Measurements from ENCODE around the gene NSMF.

Gene NSMF

GRCh38 chr9:137432687-137433348, 26.3 kb downstream of the NSMF start:
- DNase-seq (ENCODE audit: low spot score) = no peak

- no peak for DNase-seq (ENCODE audit: low spot score)
Measured at GRCh38 chr9:137431416-137431931, 27.7 kb downstream of the NSMF start.

- DNase-seq (ENCODE audit: low spot score) = no peak
Measured at GRCh38 chr9:137430723-137431415, 28.3 kb downstream of the NSMF start.

GRCh38 chr9:137429974-137430722, 29.0 kb downstream of the NSMF start:
- DNase-seq (ENCODE audit: low spot score) = no peak

- DNase-seq (ENCODE audit: low spot score) = no peak
Measured at GRCh38 chr9:137429546-137429890, 29.6 kb downstream of the NSMF start.

GRCh38 chr9:137428841-137429545, 30.1 kb downstream of the NSMF start:
- no peak for DNase-seq (ENCODE audit: low spot score)

- no peak for DNase-seq (ENCODE audit: low spot score)
Measured at GRCh38 chr9:137428311-137428630, 30.9 kb downstream of the NSMF start.

GRCh38 chr9:137427454-137428310, 31.5 kb downstream of the NSMF start:
- no peak for DNase-seq (ENCODE audit: low spot score)

GRCh38 chr9:137426018-137426681, 33.0 kb downstream of the NSMF start:
- no peak for DNase-seq (ENCODE audit: low spot score)

GRCh38 chr9:137423514-137424291, 35.4 kb downstream of the NSMF start:
- DNase-seq (ENCODE audit: low spot score) = no peak

- peak; percentile 89 for DNase-seq (ENCODE audit: low spot score)
Measured at GRCh38 chr9:137422604-137423513, 36.3 kb downstream of the NSMF start, which contains the start of the genes EXD3 and NOXA1. Gene EXD3, minus strand, starts transcription at chr9:137423162. Its CDS starts 27,805 bp downstream, at chr9:137395357. Gene NOXA1, plus strand, starts transcription at chr9:137423393. Its CDS starts 137 bp downstream, at chr9:137423530.

- no peak for DNase-seq (ENCODE audit: low spot score)
Measured at GRCh38 chr9:137421838-137422603, 37.1 kb downstream of the NSMF start.

- no peak for DNase-seq (ENCODE audit: low spot score)
Measured at GRCh38 chr9:137417161-137418021, 41.7 kb downstream of the NSMF start.

GRCh38 chr9:137416563-137417151, 42.5 kb downstream of the NSMF start:
- no peak for DNase-seq (ENCODE audit: low spot score)

GRCh38 chr9:137416006-137416562, 43.0 kb downstream of the NSMF start:
- DNase-seq (ENCODE audit: low spot score) = no peak

- no peak for DNase-seq (ENCODE audit: low spot score)
Measured at GRCh38 chr9:137415451-137415850, 43.7 kb downstream of the NSMF start.
